Measurements from ENCODE around the gene CCDC82.

The CCDC82 gene

DNA sequence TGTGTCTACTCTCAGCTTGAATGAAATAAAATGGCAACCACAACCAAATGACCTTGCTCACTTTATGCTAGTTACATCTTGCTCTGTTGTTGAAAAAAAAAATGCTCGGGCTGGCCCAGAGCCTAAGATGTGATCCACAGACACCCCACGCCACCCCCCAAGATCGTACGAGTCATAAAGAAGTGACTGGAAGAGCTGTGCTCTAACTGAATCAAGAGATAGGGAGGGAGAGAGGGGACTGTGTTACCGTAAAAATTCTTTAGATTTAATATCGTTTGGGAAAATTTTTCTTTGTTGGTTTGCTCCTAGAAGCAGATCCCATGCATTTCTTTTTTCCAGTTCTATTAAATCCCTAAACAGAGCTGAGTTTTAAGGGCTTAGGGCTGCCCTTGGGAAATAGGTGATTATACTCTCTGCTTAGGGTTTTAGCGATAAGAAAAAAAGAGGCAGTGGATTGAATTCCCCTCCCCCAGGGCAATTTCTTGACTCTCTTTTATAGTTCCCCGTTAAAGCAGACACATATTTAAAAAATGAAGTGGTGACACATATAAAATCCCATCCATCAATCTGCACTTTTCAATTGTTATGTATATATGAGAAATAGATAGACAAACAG, 61.2 kb downstream of the CCDC82 start:
- TF ChIP-seq, protein P1, sequence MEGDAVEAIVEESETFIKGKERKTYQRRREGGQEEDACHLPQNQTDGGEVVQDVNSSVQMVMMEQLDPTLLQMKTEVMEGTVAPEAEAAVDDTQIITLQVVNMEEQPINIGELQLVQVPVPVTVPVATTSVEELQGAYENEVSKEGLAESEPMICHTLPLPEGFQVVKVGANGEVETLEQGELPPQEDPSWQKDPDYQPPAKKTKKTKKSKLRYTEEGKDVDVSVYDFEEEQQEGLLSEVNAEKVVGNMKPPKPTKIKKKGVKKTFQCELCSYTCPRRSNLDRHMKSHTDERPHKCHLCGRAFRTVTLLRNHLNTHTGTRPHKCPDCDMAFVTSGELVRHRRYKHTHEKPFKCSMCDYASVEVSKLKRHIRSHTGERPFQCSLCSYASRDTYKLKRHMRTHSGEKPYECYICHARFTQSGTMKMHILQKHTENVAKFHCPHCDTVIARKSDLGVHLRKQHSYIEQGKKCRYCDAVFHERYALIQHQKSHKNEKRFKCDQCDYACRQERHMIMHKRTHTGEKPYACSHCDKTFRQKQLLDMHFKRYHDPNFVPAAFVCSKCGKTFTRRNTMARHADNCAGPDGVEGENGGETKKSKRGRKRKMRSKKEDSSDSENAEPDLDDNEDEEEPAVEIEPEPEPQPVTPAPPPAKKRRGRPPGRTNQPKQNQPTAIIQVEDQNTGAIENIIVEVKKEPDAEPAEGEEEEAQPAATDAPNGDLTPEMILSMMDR (IDR thresholded peaks at IDR 0.05; ENCODE audit: low read depth, low read length) = no peak

DNA sequence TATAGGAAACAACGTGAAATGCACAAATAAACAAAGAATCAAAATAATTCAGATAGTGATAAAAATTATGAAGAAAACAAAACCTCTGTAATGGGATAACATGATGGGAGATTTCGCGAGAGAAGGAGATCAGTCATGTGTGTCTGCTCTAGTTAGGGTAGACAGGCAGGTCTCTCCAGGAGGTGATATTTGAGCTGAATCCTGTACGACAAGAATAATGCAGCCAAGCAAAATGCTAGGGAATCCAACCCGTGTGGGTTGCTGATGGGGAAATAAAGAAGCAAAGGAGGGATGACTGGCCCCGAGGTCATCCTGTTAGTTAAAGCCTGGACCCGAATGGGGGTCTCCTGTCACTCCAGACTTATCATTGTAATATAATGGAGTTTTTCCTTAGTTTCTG, 62.8 kb downstream of the CCDC82 start:
- TF ChIP-seq, protein P1 (IDR thresholded peaks at IDR 0.05; ENCODE audit: low read depth, low read length) = no peak
- no peak for DNase-seq (ENCODE audit: extremely low read depth, low read depth)

More for the DNA sequence above, 61.2 kb downstream of the CCDC82 start:
- DNase-seq (ENCODE audit: extremely low read depth, low read depth) = no peak

DNA sequence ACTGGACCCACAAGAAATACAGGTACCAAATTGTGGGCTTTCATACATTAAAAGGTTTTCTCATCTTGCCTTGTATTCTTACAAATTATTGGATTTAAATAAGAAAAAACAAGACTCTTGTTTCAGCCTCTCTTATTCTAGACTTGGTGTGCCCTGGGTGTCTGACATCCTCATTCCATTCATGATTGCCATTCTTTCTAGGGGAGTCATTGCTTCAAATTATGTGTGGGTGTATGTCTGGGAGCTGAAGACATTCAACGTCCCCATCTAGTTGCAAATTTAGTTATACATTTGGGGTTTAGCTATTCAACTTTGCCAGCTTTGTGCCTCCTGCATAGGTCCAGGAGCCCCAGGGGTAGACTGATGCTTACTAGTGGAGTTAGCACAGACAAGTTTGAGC, 64.8 kb downstream of the CCDC82 start:
- no peak for DNase-seq (ENCODE audit: extremely low read depth, low read depth)
- TF ChIP-seq, protein P1 (IDR thresholded peaks at IDR 0.05; ENCODE audit: low read depth, low read length) = no peak

DNA sequence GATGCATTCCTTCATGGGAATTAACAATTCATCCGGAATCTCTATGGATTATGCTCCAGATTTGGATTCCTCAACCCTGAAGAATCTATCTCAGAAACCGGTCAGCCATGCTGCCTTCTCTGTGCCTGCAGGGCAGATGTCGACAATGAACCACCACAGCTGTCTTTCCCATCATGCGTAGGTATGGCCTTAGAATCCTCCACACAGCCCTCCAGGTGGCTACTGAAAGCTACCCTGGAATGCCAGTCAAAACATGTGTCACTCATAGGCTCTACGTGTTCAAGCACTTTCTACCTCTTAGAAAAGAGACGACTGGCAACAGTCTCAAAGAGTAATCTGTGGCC, 66.1 kb downstream of the CCDC82 start:
- DNase-seq (ENCODE audit: extremely low read depth, low read depth) = no peak
- TF ChIP-seq, protein P1 (IDR thresholded peaks at IDR 0.05; ENCODE audit: low read depth, low read length) = no peak

DNA sequence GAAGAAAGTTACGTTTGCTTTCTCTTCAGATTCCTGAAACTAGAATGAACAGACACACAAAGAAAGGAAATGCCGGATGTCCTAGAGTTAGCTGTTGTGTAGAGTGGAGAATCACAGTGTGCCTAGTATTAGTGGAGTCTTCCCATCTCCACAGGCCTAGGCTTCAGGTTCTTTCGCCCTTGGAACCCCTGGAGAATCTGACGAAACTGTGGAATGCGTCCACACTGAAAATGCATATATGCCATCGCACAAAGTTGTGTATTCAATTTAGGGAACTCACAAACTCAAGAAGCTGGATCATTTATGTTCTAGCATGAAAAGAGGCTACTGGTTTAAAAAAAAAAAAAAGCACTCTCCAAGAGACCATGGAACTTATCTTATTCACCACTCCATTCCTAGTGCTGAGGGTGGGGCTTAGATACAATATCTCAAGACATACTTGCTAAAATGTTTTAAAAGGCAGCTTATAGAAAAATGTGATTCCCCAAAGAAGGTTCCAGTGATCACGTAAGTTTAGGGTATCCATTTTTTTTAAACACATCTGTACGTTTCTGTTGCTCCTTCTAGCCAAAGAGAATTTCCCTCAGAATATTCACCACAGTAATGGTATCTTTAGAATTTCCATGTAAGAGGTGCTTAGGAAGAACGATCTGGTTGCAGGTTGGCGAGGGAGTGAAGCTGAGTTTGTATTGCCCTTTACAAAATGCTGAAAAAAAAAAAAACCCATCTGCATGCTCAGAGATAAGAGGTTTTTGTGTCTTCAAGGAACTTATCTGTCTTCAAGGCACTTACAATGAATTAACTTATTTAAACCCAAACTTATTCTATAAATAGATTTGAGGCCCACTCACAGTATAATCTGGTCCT, 66.7 kb downstream of the CCDC82 start:
- TF ChIP-seq, protein P1 (IDR thresholded peaks at IDR 0.05; ENCODE audit: low read depth, low read length) = no peak
- no peak for DNase-seq (ENCODE audit: extremely low read depth, low read depth)

DNA sequence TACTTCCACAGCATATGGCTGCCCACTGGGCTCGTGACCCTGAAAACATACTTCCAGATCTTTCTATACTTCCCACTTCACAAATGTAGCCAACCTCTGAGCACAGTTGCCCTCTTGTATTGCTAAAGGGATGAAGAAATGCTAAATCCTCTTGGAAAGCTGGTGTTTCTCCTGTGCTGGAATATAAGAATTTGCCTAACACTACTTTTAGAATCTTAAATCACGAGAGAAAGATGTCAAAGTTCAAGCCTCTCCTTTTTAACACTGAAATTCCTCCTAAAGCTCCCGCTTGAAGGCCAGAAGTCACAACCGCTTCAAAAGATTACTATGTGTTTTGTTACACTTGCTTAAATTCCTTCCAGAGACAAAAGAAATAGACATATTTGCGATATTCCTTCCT, 68.6 kb downstream of the CCDC82 start:
- no peak for DNase-seq (ENCODE audit: extremely low read depth, low read depth)
- TF ChIP-seq, protein P1 (IDR thresholded peaks at IDR 0.05; ENCODE audit: low read depth, low read length) = no peak

DNA sequence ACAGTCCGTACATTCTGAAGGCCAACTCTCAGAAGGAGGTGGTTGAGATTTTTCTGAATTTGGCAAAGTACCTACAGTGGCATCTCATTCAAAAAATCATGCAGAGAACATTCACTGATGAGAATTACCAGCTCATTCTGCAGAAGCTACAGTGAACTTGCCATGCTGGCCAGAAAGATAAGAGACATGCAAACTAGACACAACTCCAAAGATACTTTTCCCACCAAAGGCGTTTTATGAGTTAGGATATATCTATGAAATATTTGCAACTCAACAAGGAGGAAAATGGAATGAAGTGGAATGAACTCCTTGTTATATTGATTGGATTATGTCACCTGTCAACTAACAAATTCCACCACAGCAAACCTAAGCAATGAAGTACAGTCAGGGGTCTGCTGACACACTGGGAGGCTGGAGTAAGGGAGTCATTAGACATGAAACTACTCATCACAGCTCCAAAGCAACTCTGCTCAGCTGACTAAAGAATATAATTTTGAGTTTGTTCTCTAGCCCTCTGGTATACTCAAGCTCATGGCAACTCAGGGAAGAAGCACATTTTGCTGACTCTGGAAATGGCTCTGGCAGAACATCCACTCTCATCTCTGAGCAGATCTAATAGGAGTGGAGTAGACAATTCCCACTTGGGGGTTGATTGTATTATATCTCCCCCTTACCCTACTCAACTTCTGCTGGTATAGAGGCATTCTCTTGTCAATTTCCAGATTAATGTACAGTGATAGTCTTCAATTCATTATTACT, 69.6 kb downstream of the CCDC82 start:
- no peak for DNase-seq (ENCODE audit: extremely low read depth, low read depth)
- TF ChIP-seq, protein P1 (IDR thresholded peaks at IDR 0.05; ENCODE audit: low read depth, low read length) = no peak

Measured in AG09319 (cell line).